ENCODE data around the gene RARG.
"Not testable (repeated sequence)": the region's sequence is repeated elsewhere in the genome, so short reads cannot be mapped to it uniquely, and the experiment has no call there.

The RARG gene

DNA sequence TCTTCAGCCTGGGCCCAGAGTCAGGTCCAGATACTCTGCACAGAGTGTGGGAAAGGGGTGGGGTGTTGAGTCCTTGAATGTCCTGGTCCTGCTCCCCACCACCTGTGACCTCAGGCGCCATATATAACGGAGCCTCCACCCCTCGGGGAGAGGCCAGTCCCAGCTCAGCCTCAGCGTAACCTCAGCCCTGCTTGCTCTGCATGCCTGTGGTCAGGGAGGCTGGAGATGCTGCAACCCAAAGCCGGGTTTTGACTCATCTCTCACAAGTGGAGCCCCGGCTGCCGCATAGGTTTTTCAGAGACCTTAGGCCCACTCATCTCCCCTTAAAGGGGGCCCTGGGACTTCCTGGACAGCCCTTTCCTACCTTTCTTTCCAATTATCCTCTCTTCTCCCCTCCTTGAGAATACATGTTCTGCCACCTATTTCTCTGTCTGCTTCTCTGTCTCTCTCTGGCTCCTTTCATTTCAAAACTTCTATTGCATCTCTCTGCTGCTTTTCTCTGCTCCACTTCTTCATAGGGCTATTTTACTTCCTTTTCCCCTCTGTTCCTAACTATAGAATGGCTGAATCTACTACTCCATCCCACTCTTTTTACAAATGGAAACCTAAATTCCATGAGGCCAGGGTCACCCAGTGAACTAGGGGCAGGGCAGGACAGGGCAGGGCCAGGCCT, 26.1 kb downstream of the RARG start:
- peaks cover 5% of the 10 kb centered on the region; the same call in 1 of the 2 replicates for H3K36me3 ChIP-seq (ENCODE audit: insufficient read depth, low read length)
- H3K4me1 ChIP-seq (ENCODE audit: control insufficient read depth, insufficient read depth, low read length, unreplicated experiment) = peaks cover 19% of the 10 kb centered on the region
- peak overlapping the region; percentile 73 for H3K27ac ChIP-seq (ENCODE audit: low read depth, low read length)
- peak overlapping the region; percentile 58 for H2AFZ ChIP-seq (ENCODE audit: low read length, unreplicated experiment)
- H3K79me2 ChIP-seq (ENCODE audit: control insufficient read depth, insufficient read depth, low read length, unreplicated experiment) = no peaks in the 10 kb centered on the region
- H3K4me3 ChIP-seq (ENCODE audit: low read depth, low read length) = 0 out of 2 replicates have a peak overlapping the region, but pooled peaks have one; percentile 27
- H3K27me3 ChIP-seq (ENCODE audit: insufficient read depth, low read length) = no peaks in the 10 kb centered on the region

DNA sequence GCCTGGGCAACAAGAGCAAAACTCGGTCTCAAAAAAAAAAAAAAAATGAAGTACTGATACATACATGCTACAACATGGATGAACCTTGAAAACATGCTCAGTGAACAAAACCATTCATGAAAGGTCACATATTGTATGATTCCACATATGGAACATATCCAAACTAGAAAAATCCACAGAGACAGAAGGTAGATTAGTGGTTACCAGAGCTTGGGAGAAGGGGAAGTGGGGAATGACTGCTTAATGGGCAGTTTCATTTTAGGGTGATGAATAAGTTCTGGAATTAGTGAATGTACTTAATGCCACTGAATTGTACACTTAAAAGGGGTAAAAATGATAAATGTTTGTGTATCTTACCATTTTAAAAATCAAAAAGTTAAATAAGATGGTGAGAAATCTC, 27.7 kb downstream of the RARG start:
- Histone ChIP-seq H3K4me3 (ENCODE audit: low read depth, low read length) (no peak overlapping the region), H3K27ac (ENCODE audit: low read depth, low read length) (no peak overlapping the region), H3K27me3 (ENCODE audit: insufficient read depth, low read length) (no peaks in the 10 kb centered on the region), H2AFZ (ENCODE audit: low read length, unreplicated experiment) (no peak overlapping the region), H3K79me2 (ENCODE audit: control insufficient read depth, insufficient read depth, low read length, unreplicated experiment) (no peaks in the 10 kb centered on the region), H3K36me3 (ENCODE audit: insufficient read depth, low read length) (no peaks in the 10 kb centered on the region), H3K4me1 (ENCODE audit: control insufficient read depth, insufficient read depth, low read length, unreplicated experiment) (peaks cover 19% of the 10 kb centered on the region)

DNA sequence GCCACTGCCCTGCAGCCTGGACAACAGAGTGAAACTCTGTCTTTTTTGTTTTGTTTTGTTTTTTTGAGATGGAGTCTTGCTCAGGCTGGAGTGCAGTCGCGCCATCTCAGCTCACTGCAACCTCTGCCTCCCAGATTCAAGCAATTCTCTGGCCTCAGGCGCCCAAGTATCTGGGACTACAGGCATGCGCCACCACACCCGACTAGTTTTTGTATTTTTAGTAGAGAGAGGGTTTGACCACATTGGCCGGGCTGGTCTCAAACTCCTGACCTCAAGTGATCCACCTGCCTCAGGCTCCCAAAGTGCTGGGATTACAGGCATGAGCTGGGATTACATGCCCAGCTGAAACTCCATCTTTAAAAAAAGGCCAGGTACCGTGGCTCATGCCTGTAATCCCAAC, 29.7 kb downstream of the RARG start:
- not testable (repeated sequence) for H2AFZ ChIP-seq (ENCODE audit: low read length, unreplicated experiment); H3K79me2 ChIP-seq (ENCODE audit: control insufficient read depth, insufficient read depth, low read length, unreplicated experiment); H3K27ac ChIP-seq (ENCODE audit: low read depth, low read length); H3K4me3 ChIP-seq (ENCODE audit: low read depth, low read length); H3K36me3 ChIP-seq (ENCODE audit: insufficient read depth, low read length); H3K27me3 ChIP-seq (ENCODE audit: insufficient read depth, low read length)
- peaks cover 19% of the 10 kb centered on the region for H3K4me1 ChIP-seq (ENCODE audit: control insufficient read depth, insufficient read depth, low read length, unreplicated experiment)

DNA sequence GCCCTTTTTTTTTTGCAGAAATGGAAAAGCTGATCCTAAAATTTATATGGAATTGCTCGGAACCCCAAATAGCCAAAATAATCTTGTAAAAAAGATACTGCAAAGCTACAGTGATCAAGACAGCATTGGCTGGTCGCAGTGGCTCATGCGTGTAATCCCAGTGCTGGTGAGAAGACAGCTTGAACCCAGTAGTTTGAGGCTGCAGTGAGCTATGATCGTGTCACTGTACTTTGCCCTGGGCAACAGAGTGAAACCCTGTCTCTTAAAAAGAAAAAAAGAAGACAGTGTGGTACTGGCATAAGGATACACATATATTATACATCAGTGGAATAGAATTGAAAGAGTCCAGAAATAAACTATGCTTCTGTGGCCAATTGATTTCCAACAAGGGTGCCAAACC, 30.4 kb downstream of the RARG start:
- peaks cover 15% of the 10 kb centered on the region for H3K4me1 ChIP-seq (ENCODE audit: control insufficient read depth, insufficient read depth, low read length, unreplicated experiment)

DNA sequence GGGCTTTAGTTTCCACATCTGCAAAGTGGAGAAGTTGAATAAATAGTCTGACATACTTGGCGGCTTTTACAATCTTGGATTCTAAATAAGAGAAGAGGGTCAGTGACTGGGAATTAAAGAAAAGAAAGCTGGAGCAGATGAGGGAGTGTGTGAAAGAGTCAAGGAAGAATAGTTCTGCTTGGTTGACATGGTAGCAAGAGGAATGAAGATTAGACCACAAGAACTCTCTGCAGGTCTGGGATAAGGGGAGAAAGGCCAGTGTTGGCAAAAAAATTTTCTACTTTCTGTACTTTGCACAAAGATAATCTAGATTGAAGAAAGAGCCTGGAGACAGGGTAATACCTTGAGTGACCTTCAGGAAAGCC, 30.9 kb downstream of the RARG start:
- Histone ChIP-seq H3K4me3 (ENCODE audit: low read depth, low read length) (no peak overlapping the region), H3K27ac (ENCODE audit: low read depth, low read length) (no peak overlapping the region), H3K79me2 (ENCODE audit: control insufficient read depth, insufficient read depth, low read length, unreplicated experiment) (no peaks in the 10 kb centered on the region), H2AFZ (ENCODE audit: low read length, unreplicated experiment) (no peak overlapping the region), H3K36me3 (ENCODE audit: insufficient read depth, low read length) (no peaks in the 10 kb centered on the region), H3K4me1 (ENCODE audit: control insufficient read depth, insufficient read depth, low read length, unreplicated experiment) (peaks cover 10% of the 10 kb centered on the region), H3K27me3 (ENCODE audit: insufficient read depth, low read length) (no peaks in the 10 kb centered on the region)

More for the DNA sequence above, 30.4 kb downstream of the RARG start:
- H3K4me3 ChIP-seq (ENCODE audit: low read depth, low read length) = no peak overlapping the region
- no peaks in the 10 kb centered on the region for H3K27me3 ChIP-seq (ENCODE audit: insufficient read depth, low read length)
- H3K27ac ChIP-seq (ENCODE audit: low read depth, low read length) = no peak overlapping the region
- H2AFZ ChIP-seq (ENCODE audit: low read length, unreplicated experiment) = no peak overlapping the region
- no peaks in the 10 kb centered on the region for H3K36me3 ChIP-seq (ENCODE audit: insufficient read depth, low read length)
- no peaks in the 10 kb centered on the region for H3K79me2 ChIP-seq (ENCODE audit: control insufficient read depth, insufficient read depth, low read length, unreplicated experiment)

DNA sequence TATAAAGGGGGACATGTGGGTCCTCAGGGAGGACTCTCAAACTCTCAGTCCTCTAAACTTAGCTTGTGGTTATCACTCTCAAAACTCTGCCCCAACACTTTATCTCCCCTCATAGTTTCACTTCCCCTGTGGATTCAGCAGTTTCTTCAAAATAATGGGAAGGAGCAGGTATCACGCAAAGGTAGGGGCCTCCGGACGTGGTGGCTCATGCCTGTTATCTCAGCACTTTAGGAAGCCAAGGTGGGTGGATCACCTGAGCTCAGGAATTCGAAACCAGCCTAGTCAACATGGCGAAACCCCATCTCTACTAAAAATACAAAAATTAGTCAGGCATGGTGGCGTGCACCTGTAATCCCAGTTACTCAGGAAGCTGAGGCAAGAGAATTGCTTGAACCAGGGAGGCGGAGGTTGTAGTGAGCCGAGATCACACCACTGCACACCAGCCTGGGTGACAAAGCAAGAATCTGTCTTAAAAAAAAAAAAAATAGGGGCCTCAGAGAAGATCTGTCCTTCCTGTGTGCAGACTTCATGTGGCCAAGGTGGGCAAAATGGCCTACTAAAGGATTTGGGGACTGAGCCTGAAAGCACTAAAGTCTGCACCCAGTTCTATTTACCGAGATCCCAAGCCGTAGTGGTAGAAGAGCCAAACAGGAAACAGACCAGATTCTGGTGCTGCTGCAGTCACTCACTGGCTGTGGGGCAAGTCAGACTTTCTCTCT, 31.4 kb downstream of the RARG start:
- H3K4me1 ChIP-seq (ENCODE audit: control insufficient read depth, insufficient read depth, low read length, unreplicated experiment) = peaks cover 5% of the 10 kb centered on the region
- H3K79me2 ChIP-seq (ENCODE audit: control insufficient read depth, insufficient read depth, low read length, unreplicated experiment) = no peaks in the 10 kb centered on the region
- H3K4me3 ChIP-seq (ENCODE audit: low read depth, low read length) = no peak overlapping the region
- no peaks in the 10 kb centered on the region for H3K27me3 ChIP-seq (ENCODE audit: insufficient read depth, low read length)
- H3K36me3 ChIP-seq (ENCODE audit: insufficient read depth, low read length) = no peaks in the 10 kb centered on the region
- H3K27ac ChIP-seq (ENCODE audit: low read depth, low read length) = no peak overlapping the region
- no peak overlapping the region for H2AFZ ChIP-seq (ENCODE audit: low read length, unreplicated experiment)

DNA sequence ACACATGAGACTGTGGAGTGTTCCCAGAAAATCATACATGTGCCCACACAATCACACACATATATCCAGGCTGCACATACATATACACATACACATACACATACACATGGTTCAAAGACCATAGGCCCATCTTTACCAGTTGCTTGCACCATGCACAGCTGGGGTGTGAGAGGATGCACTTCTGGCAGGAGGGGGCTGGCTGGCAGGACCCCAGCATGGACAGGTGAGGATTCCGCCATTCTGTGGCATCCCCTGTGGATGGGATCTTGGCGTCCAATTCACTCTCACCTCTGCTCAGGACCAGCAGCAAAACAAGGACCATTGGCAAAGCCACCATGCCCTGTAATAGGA, 31.9 kb downstream of the RARG start:
- no peaks in the 10 kb centered on the region for H3K4me1 ChIP-seq (ENCODE audit: control insufficient read depth, insufficient read depth, low read length, unreplicated experiment)
- H3K4me3 ChIP-seq (ENCODE audit: low read depth, low read length) = no peak overlapping the region
- H3K36me3 ChIP-seq (ENCODE audit: insufficient read depth, low read length) = no peaks in the 10 kb centered on the region
- no peaks in the 10 kb centered on the region for H3K27me3 ChIP-seq (ENCODE audit: insufficient read depth, low read length)
- H3K27ac ChIP-seq (ENCODE audit: low read depth, low read length) = no peak overlapping the region
- no peaks in the 10 kb centered on the region for H3K79me2 ChIP-seq (ENCODE audit: control insufficient read depth, insufficient read depth, low read length, unreplicated experiment)
- H2AFZ ChIP-seq (ENCODE audit: low read length, unreplicated experiment) = no peak overlapping the region

DNA sequence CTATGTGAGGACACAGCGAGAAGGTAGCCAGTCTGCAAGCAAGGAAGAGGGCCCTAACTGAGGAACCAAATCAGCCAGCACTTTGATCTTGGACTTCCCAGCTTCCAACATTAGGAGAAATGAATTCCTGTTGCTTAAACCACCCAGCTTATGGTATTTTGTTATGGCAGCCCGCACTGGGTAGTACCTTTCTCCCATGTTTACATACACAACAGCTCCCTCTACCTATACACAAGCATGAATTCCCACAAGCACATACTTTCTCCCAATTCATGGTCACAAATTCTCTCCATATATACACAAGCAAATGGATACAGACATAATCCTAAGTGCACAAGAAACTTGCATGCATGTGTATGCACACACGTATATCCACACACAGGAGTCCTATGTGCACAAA, 32.3 kb downstream of the RARG start:
- no peaks in the 10 kb centered on the region for H3K27me3 ChIP-seq (ENCODE audit: insufficient read depth, low read length)
- H3K27ac ChIP-seq (ENCODE audit: low read depth, low read length) = no peak overlapping the region
- no peaks in the 10 kb centered on the region for H3K4me1 ChIP-seq (ENCODE audit: control insufficient read depth, insufficient read depth, low read length, unreplicated experiment)

DNA sequence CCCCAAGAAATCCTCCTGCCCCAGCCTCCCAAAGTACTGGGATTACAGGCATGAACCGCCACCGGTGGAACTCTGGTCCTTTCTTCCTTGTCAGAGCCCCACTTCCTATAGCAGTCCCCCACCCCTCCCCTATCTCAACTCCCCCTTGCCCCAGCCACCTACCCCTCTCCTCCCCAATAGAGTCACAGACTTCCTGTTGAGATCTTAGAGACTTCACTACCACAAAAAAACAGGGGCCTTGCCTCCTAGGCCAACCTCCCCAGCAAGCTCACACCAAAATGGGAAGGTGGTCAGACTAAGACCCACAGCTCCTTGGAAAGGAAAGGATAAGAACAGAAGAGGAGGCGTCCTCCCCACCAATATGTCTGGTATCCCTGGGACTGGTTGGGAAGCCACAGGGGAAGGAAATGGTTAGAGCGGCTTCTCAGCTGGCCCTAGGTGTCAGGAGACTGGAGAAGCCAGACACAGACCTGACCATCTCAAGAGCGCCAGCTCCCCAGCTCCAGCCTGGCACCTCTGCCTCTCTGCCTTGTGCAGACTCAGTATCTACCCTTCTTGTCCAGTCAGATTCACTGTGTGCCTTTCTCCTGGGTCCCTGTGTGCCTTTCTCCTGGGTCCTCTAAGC, 33.4 kb downstream of the RARG start:
- no peaks in the 10 kb centered on the region for H3K36me3 ChIP-seq (ENCODE audit: insufficient read depth, low read length)
- no peaks in the 10 kb centered on the region for H3K79me2 ChIP-seq (ENCODE audit: control insufficient read depth, insufficient read depth, low read length, unreplicated experiment)
- H2AFZ ChIP-seq (ENCODE audit: low read length, unreplicated experiment) = no peak overlapping the region
- H3K4me3 ChIP-seq (ENCODE audit: low read depth, low read length) = no peak overlapping the region
- no peaks in the 10 kb centered on the region for H3K4me1 ChIP-seq (ENCODE audit: control insufficient read depth, insufficient read depth, low read length, unreplicated experiment)
- no peak overlapping the region for H3K27ac ChIP-seq (ENCODE audit: low read depth, low read length)
- no peaks in the 10 kb centered on the region for H3K27me3 ChIP-seq (ENCODE audit: insufficient read depth, low read length)

More for the DNA sequence above, 32.3 kb downstream of the RARG start:
- H3K4me3 ChIP-seq (ENCODE audit: low read depth, low read length) = no peak overlapping the region
- no peaks in the 10 kb centered on the region for H3K36me3 ChIP-seq (ENCODE audit: insufficient read depth, low read length)
- no peaks in the 10 kb centered on the region for H3K79me2 ChIP-seq (ENCODE audit: control insufficient read depth, insufficient read depth, low read length, unreplicated experiment)
- H2AFZ ChIP-seq (ENCODE audit: low read length, unreplicated experiment) = no peak overlapping the region

DNA sequence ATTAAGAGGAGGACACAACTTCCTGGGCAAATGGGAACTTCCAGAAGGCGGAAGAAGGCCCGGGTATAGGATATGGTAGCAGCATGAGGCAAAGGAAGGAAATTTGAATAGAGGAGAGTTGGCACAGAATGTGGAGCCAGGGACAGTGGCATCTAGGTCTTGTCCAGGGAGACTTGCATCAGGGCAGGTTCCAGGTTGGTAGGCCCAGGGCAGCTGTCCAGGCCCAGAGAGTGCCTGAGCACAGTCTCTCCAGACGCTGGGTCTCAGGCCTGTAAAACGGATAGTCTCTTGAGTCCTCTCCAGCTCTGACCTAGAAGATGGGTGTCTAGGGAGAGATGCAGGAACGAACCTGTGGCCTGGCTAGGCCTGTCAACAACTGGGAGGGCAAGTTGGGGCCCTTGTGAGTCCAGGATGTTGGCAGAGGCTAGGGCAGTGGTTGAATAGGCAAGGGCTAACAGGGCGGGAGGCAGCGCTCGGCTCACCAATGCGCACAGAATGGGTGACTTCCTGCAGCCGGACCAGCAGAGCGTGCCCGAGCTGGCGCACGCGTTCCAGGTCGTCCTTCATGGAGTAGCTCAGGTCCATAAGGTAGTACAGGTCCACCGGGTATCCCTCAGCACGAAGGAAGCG, 34.9 kb downstream of the RARG start:
- H2AFZ ChIP-seq (ENCODE audit: low read length, unreplicated experiment) = no peak overlapping the region
- H3K79me2 ChIP-seq (ENCODE audit: control insufficient read depth, insufficient read depth, low read length, unreplicated experiment) = no peaks in the 10 kb centered on the region
- H3K27ac ChIP-seq (ENCODE audit: low read depth, low read length) = no peak overlapping the region
- no peaks in the 10 kb centered on the region for H3K36me3 ChIP-seq (ENCODE audit: insufficient read depth, low read length)
- H3K4me3 ChIP-seq (ENCODE audit: low read depth, low read length) = no peak overlapping the region
- H3K4me1 ChIP-seq (ENCODE audit: control insufficient read depth, insufficient read depth, low read length, unreplicated experiment) = no peaks in the 10 kb centered on the region
- no peaks in the 10 kb centered on the region for H3K27me3 ChIP-seq (ENCODE audit: insufficient read depth, low read length)

Data from ACC112 (cell line).